ENCODE results near the gene AMOTL1. TPM values are rescaled to one million over a fixed set of nuclear protein-coding genes. Genes with fewer than 3 reads are reported as not detected.
"Not testable (repeated sequence)": the region's sequence is repeated elsewhere in the genome, so short reads cannot be mapped to it uniquely, and the experiment has no call there.

Gene AMOTL1
- total RNA-seq, 1 donor from 2014 or later = 35.9 TPM

GRCh38 chr11:94809251-94809650, 41.1 kb downstream of the AMOTL1 start:
- H3K4me1 Mint-ChIP-seq (ENCODE audit: unreplicated experiment) = no peaks in the 10 kb centered on the region
- H3K4me3 Mint-ChIP-seq (ENCODE audit: unreplicated experiment) = no peak overlapping the region
- H3K27ac Mint-ChIP-seq (ENCODE audit: unreplicated experiment) = no peak overlapping the region
- H3K36me3 Mint-ChIP-seq (ENCODE audit: low read depth, unreplicated experiment) = peaks cover 33% of the 10 kb centered on the region
- H3K9me3 Mint-ChIP-seq (ENCODE audit: unreplicated experiment) = no peaks in the 10 kb centered on the region
- H3K27me3 Mint-ChIP-seq (ENCODE audit: unreplicated experiment) = no peaks in the 10 kb centered on the region
- TF ChIP-seq CTCF (IDR thresholded peaks at IDR 0.05; ENCODE audit: unreplicated experiment) = no peak
- no peak for DNase-seq (ENCODE audit: low spot score)

- peaks cover 41% of the 10 kb centered on the region for H3K36me3 Mint-ChIP-seq (ENCODE audit: low read depth, unreplicated experiment)
- peak overlapping the region; percentile 64 for H3K4me3 Mint-ChIP-seq (ENCODE audit: unreplicated experiment)
- not testable (repeated sequence) for H3K27me3 Mint-ChIP-seq (ENCODE audit: unreplicated experiment); H3K4me1 Mint-ChIP-seq (ENCODE audit: unreplicated experiment); H3K9me3 Mint-ChIP-seq (ENCODE audit: unreplicated experiment); DNase-seq (ENCODE audit: low spot score); H3K27ac Mint-ChIP-seq (ENCODE audit: unreplicated experiment)
These were observed 44.9 kb downstream of the AMOTL1 start for GRCh38 chr11:94812724-94813720.

GRCh38 chr11:94814272-94814976, 46.3 kb downstream of the AMOTL1 start:
- no peak for TF ChIP-seq CTCF (IDR thresholded peaks at IDR 0.05; ENCODE audit: unreplicated experiment)
- H3K4me1 Mint-ChIP-seq (ENCODE audit: unreplicated experiment) = no peaks in the 10 kb centered on the region
- H3K36me3 Mint-ChIP-seq (ENCODE audit: low read depth, unreplicated experiment) = peaks cover 47% of the 10 kb centered on the region
- H3K27me3 Mint-ChIP-seq (ENCODE audit: unreplicated experiment) = peaks cover 2% of the 10 kb centered on the region
- no peak for DNase-seq (ENCODE audit: low spot score)
- H3K9me3 Mint-ChIP-seq (ENCODE audit: unreplicated experiment) = no peaks in the 10 kb centered on the region
- no peak overlapping the region for H3K27ac Mint-ChIP-seq (ENCODE audit: unreplicated experiment)
- peak overlapping the region; percentile 63 for H3K4me3 Mint-ChIP-seq (ENCODE audit: unreplicated experiment)

GRCh38 chr11:94815705-94816344, 47.7 kb downstream of the AMOTL1 start:
- H3K36me3 Mint-ChIP-seq (ENCODE audit: low read depth, unreplicated experiment) = peaks cover 54% of the 10 kb centered on the region
- H3K4me3 Mint-ChIP-seq (ENCODE audit: unreplicated experiment) = peak overlapping the region; percentile 31
- TF ChIP-seq CTCF (IDR thresholded peaks at IDR 0.05; ENCODE audit: unreplicated experiment) = no peak
- H3K9me3 Mint-ChIP-seq (ENCODE audit: unreplicated experiment) = no peaks in the 10 kb centered on the region
- H3K27ac Mint-ChIP-seq (ENCODE audit: unreplicated experiment) = no peak overlapping the region
- no peaks in the 10 kb centered on the region for H3K4me1 Mint-ChIP-seq (ENCODE audit: unreplicated experiment)
- peaks cover 2% of the 10 kb centered on the region for H3K27me3 Mint-ChIP-seq (ENCODE audit: unreplicated experiment)
- no peak for DNase-seq (ENCODE audit: low spot score)

GRCh38 chr11:94820480-94820879, 52.3 kb downstream of the AMOTL1 start:
- Mint-ChIP-seq H3K36me3 (ENCODE audit: low read depth, unreplicated experiment) (peaks cover 62% of the 10 kb centered on the region), H3K27me3 (ENCODE audit: unreplicated experiment) (peaks cover 4% of the 10 kb centered on the region), H3K4me3 (ENCODE audit: unreplicated experiment) (no peak overlapping the region), H3K4me1 (ENCODE audit: unreplicated experiment) (no peaks in the 10 kb centered on the region), H3K9me3 (ENCODE audit: unreplicated experiment) (no peaks in the 10 kb centered on the region), H3K27ac (ENCODE audit: unreplicated experiment) (no peak overlapping the region)
- DNase-seq (ENCODE audit: low spot score) = no peak
- TF ChIP-seq CTCF (IDR thresholded peaks at IDR 0.05; ENCODE audit: unreplicated experiment) = no peak
